Measurements from ENCODE around the gene SERPINC1. TPM values are rescaled to one million over a fixed set of nuclear protein-coding genes. Genes with fewer than 3 reads are reported as not detected.

Gene SERPINC1
- total and polyA plus RNA-seq, 10 of the 15 experiments (the other 5 are each of a cell fraction or from before 2014, with no cell fraction given), result 0.11 to 0.44 TPM; not detected in 8

GRCh38 chr1:173915596-173915995, 1.5 kb downstream of the SERPINC1 start (continued):
- TF ChIP-seq BCL11A (IDR thresholded peaks at IDR 0.05; ENCODE audit: low read depth, low read length) (no peak), ZNF592 (IDR thresholded peaks at IDR 0.05) (no peak), ZSCAN29 (IDR thresholded peaks at IDR 0.05) (no peak)

GRCh38 chr1:173914366-173914871, 2.7 kb downstream of the SERPINC1 start:
- in situ Hi-C loops (cut with MboI), result no loop called here

More at GRCh38 chr1:173914366-173914871, 2.7 kb downstream of the SERPINC1 start:
- H3K36me3 ChIP-seq (ENCODE audit: control insufficient read depth in 2 of 2, insufficient read depth in 2 of 2, low read length in 1 of 2), result no peaks in the 10 kb centered on the region
- WGBS (ENCODE audit: insufficient coverage, insufficient replicate concordance, low lambda C conversion rate, missing lambda C conversion rate), result 60% methylated on average over 13 of the region's 13 CpGs
- no peak overlapping the region for H3K4me2 ChIP-seq (ENCODE audit: control insufficient read depth, insufficient read depth)
- no peaks in the 10 kb centered on the region for H3K79me2 ChIP-seq (ENCODE audit: control insufficient read depth, insufficient read depth, low read length)
- no peaks in the 10 kb centered on the region for H3K9me3 ChIP-seq (replicated peaks; ENCODE audit: control insufficient read depth, insufficient read depth, low read length)
- H4K20me1 ChIP-seq (ENCODE audit: control insufficient read depth, insufficient read depth), result no peaks in the 10 kb centered on the region
- H2AFZ ChIP-seq (ENCODE audit: control insufficient read depth, low read depth, low read length), result no peak overlapping the region
- intact Hi-C loops (cut with micrococcal nuclease; ENCODE audit: unreplicated experiment), result no loop called here
- no peak for DNase-seq (ENCODE audit: low read depth, low spot score)
- peak; percentile 92 for ATAC-seq
- no peak overlapping the region for H3K9ac ChIP-seq (ENCODE audit: control insufficient read depth, insufficient read depth, low read length)
- no TSS peak for BruUV-seq (replicated peaks)
- no peak overlapping the region for H3K27ac ChIP-seq (ENCODE audit: control insufficient read depth, insufficient read depth)
- H3K27me3 ChIP-seq (replicated peaks in 1 of 2; ENCODE audit: control insufficient read depth in 2 of 2, insufficient read depth in 2 of 2, low read length in 1 of 2), result peaks cover 0 to 1% of the 10 kb centered on the region in 2 experiments; a peak in 1 of 4 replicates
- no peaks in the 10 kb centered on the region for H3K4me1 ChIP-seq (ENCODE audit: control insufficient read depth, insufficient read depth, low read length)
- no peak for FAIRE-seq
- no peak overlapping the region for H3K4me3 ChIP-seq
- TF ChIP-seq RAD21 (IDR thresholded peaks at IDR 0.05; ENCODE audit: insufficient read depth, low read depth, low read length) (peak; percentile 55; the same call in 1 of the 2 replicates), MXI1 (IDR thresholded peaks at IDR 0.05; ENCODE audit: low read depth, low read length) (no peak), NKRF (conservative IDR thresholded peaks at IDR 0.05) (no peak), PKNOX1 (IDR thresholded peaks at IDR 0.05) (no peak), CTCF (IDR thresholded peaks at IDR 0.05 in 2 of 3, conservative IDR thresholded peaks at IDR 0.05 in 1 of 3; ENCODE audit: control insufficient read depth in 2 of 3, extremely low read depth in 1 of 3, insufficient read depth in 1 of 3, low read depth in 3 of 3, low read length in 3 of 3) (peak; percentile 54 to 84 (median 75))
- ChIA-PET CTCF (interaction anchor here (0.6 to 2.4 kb wide), 7 partner anchors 10 to 1098 kb away, joined by 3 to 5 read pairs (median 4); no protein-coding TSS in a partner anchor), POLR2A (no interaction called here), RAD21 (ENCODE audit: unreplicated experiment) (no interaction called here), SMC1A (ENCODE audit: uncharacterized antibody, unreplicated experiment) (no interaction called here)

Data from GM12878 (cell line).